Thoracic aorta (tissue), 2 donors: ENCODE data around the gene PEA15. TPM values are rescaled to one million over a fixed set of nuclear protein-coding genes. Genes with fewer than 3 reads are reported as not detected.

Experiments used
- ATAC-seq: fragments of 150-250 bp; one replicate; pipeline ENCODE4 v1.8.0; 2017; ENCODE audit warnings: low read depth; ENCODE audit not compliant: insufficient number of reproducible peaks, low FRiP score
- DNase-seq: peaks from one replicate; pipeline ENCODE4 v3.0.0-alpha.2; 2020; ENCODE audit warnings: low spot score
- H3K27ac ChIP-seq, 2 donors: fragments of 200-600 bp; sonication (generic); 1 replicate in 1 of 2; 2 replicates in 1 of 2; pipeline ENCODE4 v1.5.1; 2016; ENCODE audit warnings: mild to moderate bottlenecking in 2 of 2, moderate library complexity in 2 of 2
- H3K27me3 ChIP-seq: fragments of 200-600 bp; sonication (generic); replicated peaks from 2 replicates; pipeline ENCODE4 v1.6.0; 2016; ENCODE audit warnings: mild to moderate bottlenecking; ENCODE audit not compliant: insufficient read depth
- H3K36me3 ChIP-seq: fragments of 200-600 bp; sonication (generic); one replicate; pipeline ENCODE4 v1.5.1; 2016
- H3K4me1 ChIP-seq, 2 donors: fragments of 200-600 bp; sonication (generic); 1 replicate in 1 of 2; 2 replicates in 1 of 2; pipeline versions ENCODE4 v1.5.1 to v1.6.0; 2016; ENCODE audit warnings: low read depth in 2 of 2, mild to moderate bottlenecking in 1 of 2; ENCODE audit not compliant: control insufficient read depth in 1 of 2
- H3K4me3 ChIP-seq: fragments of 200-600 bp; sonication (generic); 2 replicates; pipeline ENCODE4 v1.5.1; 2016; ENCODE audit warnings: mild to moderate bottlenecking
- H3K9me3 ChIP-seq: fragments of 200-600 bp; sonication (generic); 2 replicates; pipeline ENCODE4 v1.5.1; 2016
- total RNA-seq, 2 donors: library from RNA; depleted of rRNA; stranded (reverse); fragments of >200 nt; gene quantifications; one replicate each; pipeline versions ENCODE4 v1.1.0 to v1.2.3, GENCODE V29; 2016
- TF ChIP-seq, protein P1 (sequence below): fragments of 200-600 bp; sonication (generic); IDR thresholded peaks from one replicate; pipeline ENCODE4 v1.5.1; 2019; ENCODE audit warnings: antibody characterized with exemption

Gene PEA15
- total RNA-seq, 2 donors from 2014 or later: 131 to 194 TPM

DNA sequence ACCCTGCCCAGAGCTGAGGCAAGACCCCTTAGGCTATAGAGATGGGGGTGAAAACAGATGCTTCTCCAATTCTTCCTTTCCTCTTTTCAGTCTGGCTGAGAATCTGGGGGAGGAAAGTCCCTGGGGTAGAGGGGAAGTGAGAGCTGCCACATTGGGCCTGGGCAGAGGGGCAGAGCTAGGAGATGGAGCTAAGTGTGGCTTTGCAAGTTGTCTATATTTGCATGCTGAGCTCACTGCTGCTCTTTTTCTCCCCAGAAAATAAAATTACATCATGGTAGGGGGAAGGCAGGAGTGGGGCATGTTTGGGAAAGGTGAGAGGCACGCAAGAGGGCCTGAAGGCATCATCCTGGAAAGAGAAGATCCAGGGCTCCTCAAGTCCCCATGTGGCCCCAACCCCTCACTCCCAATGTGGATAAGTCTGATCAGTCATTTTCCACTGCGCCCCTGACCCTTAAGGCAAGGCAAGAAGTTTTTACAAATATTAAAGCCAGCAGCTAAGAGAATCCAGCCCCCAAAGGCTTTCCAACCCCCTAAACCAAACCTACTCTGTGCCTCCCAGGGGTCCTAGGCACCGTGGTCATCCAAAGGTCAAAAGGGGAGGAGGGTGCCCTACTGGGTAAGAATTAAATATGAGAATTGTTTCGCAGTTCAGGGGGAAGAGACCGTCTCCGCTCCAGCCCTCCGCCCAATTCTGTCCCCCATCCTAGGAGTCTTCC, 500 bp upstream of the PEA15 start:
- ATAC-seq (no peak), DNase-seq (no peak)
- Histone ChIP-seq H3K9me3 (no peaks in the 10 kb centered on the region), H3K36me3 (no peaks in the 10 kb centered on the region), H3K4me3 (peak overlapping the region; percentile 94), H3K27me3 (no peaks in the 10 kb centered on the region), H3K4me1 (peaks cover 31 to 48% of the 10 kb centered on the region in 2 donors), H3K27ac (peak overlapping the region; percentile 90 to 95)
- TF ChIP-seq, protein P1, sequence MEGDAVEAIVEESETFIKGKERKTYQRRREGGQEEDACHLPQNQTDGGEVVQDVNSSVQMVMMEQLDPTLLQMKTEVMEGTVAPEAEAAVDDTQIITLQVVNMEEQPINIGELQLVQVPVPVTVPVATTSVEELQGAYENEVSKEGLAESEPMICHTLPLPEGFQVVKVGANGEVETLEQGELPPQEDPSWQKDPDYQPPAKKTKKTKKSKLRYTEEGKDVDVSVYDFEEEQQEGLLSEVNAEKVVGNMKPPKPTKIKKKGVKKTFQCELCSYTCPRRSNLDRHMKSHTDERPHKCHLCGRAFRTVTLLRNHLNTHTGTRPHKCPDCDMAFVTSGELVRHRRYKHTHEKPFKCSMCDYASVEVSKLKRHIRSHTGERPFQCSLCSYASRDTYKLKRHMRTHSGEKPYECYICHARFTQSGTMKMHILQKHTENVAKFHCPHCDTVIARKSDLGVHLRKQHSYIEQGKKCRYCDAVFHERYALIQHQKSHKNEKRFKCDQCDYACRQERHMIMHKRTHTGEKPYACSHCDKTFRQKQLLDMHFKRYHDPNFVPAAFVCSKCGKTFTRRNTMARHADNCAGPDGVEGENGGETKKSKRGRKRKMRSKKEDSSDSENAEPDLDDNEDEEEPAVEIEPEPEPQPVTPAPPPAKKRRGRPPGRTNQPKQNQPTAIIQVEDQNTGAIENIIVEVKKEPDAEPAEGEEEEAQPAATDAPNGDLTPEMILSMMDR: no peak

DNA sequence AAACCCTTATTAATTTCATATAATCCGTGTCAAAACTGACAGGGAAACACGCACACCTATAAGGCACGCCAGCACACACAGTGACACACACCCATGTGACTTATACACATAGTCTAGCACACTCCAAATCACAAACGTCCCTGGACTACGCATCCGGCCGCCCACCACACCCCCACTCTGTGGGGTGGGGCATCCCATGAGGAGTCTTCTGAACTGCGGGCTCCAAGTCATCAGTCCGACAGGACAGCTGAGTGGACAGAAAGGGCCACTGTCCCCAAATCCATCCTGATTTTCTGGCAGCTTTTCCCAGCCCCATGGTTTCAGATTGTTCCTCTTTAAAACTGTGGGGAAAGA, 829 bp downstream of the PEA15 start:
- Histone ChIP-seq H3K27ac (peak overlapping the region; percentile 90 to 95), H3K4me1 (peaks cover 40 to 61% of the 10 kb centered on the region in 2 donors), H3K4me3 (peak overlapping the region; percentile 94), H3K36me3 (no peaks in the 10 kb centered on the region), H3K27me3 (no peaks in the 10 kb centered on the region), H3K9me3 (no peaks in the 10 kb centered on the region)
- ATAC-seq (peak; percentile 53), DNase-seq (peak; percentile 43)
- TF ChIP-seq, protein P1: no peak

DNA sequence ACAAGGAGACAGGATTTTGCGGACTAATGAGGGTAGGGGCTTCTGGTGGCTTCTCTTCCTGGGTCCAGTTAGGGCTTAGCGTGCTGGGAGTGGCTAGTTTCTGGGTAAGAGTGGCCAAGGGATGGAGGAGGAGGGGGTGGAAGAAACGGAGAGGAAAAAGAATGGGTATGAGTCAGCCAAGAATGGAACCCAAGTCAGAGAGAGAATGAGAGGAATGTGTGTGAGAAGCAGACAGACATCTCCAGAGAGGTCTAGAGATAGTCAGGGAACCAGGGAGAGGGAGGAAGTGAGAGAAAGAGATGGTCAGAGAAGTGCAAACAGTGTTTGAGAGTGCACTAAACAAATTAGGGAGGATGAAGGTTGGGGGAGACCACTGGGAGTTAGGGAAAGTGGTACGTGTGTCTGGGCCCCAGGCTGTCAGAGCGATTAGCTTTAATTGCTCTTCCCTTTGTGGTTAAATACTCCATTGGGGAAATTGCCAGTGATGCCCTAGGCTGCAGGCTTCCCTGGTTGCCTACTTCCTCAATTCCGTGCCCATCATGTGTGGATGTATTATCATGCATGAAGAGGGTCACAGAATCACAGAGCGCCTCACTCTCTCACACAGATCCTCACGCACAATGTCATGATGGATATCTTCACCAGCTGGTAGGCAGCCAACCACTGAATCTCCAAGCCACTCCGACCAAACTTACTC, 1.4 kb downstream of the PEA15 start:
- ATAC-seq (peak; percentile 22), DNase-seq (no peak)
- H3K4me3 ChIP-seq: peak overlapping the region; percentile 94
- TF ChIP-seq, protein P1: no peak
- peak overlapping the region; percentile 90 to 95 for H3K27ac ChIP-seq
- H3K9me3 ChIP-seq: no peaks in the 10 kb centered on the region
- no peaks in the 10 kb centered on the region for H3K27me3 ChIP-seq
- H3K4me1 ChIP-seq: peaks cover 40 to 66% of the 10 kb centered on the region in 2 donors
- H3K36me3 ChIP-seq: peaks cover 3% of the 10 kb centered on the region

DNA sequence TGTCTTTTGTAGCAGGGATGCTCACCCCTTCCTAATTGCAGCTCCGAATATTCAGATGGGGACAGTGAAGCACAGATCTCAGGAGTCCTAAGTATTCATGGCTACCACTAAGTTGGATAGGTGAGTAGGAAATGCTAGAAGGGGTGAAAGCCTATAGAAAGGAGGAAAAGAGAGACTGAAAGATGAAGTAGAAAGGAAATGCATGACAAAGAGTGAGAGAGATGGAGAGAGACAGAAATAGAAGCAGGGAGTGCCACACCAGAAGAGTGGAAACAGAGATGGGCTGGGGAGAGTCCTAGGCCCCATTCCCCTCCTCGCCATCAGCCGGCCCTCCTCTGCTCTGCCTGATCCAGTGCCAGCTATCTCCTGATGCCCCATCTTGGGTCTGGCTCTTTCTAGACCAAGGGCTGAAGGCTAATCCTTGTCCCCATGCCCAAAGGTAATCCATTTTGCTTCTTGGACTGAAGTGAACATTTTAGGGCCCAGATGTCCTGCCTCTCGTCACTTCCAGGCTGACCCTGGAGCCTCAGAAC, 2.0 kb downstream of the PEA15 start:
- peaks cover 8% of the 10 kb centered on the region for H3K36me3 ChIP-seq
- ATAC-seq (no peak), DNase-seq (no peak)
- no peaks in the 10 kb centered on the region for H3K27me3 ChIP-seq
- H3K4me1 ChIP-seq: peaks cover 40 to 68% of the 10 kb centered on the region in 2 donors
- peak overlapping the region; percentile 94 for H3K4me3 ChIP-seq
- TF ChIP-seq, protein P1: no peak
- H3K9me3 ChIP-seq: no peaks in the 10 kb centered on the region
- peak overlapping the region; percentile 90 to 95 for H3K27ac ChIP-seq
